Measurements from ENCODE around the gene ARHGEF6. TPM values are rescaled to one million over a fixed set of nuclear protein-coding genes. Genes with fewer than 3 reads are reported as not detected.

The ARHGEF6 gene
- total RNA-seq, 2 experiments from 2014 or later: 50.8 to 64.5 TPM

GRCh38 chrX:136738049-136738729 is 42.5 kb downstream of the ARHGEF6 start:
- Histone ChIP-seq H4K20me1 (ENCODE audit: insufficient read depth, low read length) (no peaks in the 10 kb centered on the region), H3K79me2 (ENCODE audit: insufficient read depth, low read depth, low read length) (no peaks in the 10 kb centered on the region), H3K9me3 (ENCODE audit: low read length) (no peaks in the 10 kb centered on the region), H3K4me2 (ENCODE audit: low read length) (no peak overlapping the region), H3K4me3 (ENCODE audit: low read depth, low read length, poor library complexity, severe bottlenecking) (no peak overlapping the region), H3K27ac (ENCODE audit: low read depth, low read length, poor library complexity, severe bottlenecking) (no peak overlapping the region), H2AFZ (ENCODE audit: low read length) (no peak overlapping the region), H3K4me1 (ENCODE audit: insufficient read depth, low read length, poor library complexity, severe bottlenecking) (peaks cover 16% of the 10 kb centered on the region), H3K9me2 (ENCODE audit: insufficient read depth, low read length) (no peaks in the 10 kb centered on the region), H3K36me3 (ENCODE audit: insufficient read depth, low read length) (peaks cover 56% of the 10 kb centered on the region)
- no peak for DNase-seq (ENCODE audit: low spot score)
- BruUV-seq (replicated peaks): no TSS peak
- intact Hi-C loops (cut with micrococcal nuclease; ENCODE audit: unreplicated experiment): no loop called here
- TF ChIP-seq EZH2phosphoT487 (IDR thresholded peaks at IDR 0.05; ENCODE audit: borderline replicate concordance, low read depth, low read length) (no peak), CTCF (conservative IDR thresholded peaks at IDR 0.05; ENCODE audit: low read length) (no peak)
- ChIA-PET POLR2A (interaction anchor here (1.0 kb wide), 1 partner anchor 9 kb away, joined by 4 read pairs; no protein-coding TSS in a partner anchor), CTCF (ENCODE audit: unreplicated experiment) (no interaction called here)

GRCh38 chrX:136736690-136737089 is 44.0 kb downstream of the ARHGEF6 start:
- TF ChIP-seq EZH2phosphoT487 (IDR thresholded peaks at IDR 0.05; ENCODE audit: borderline replicate concordance, low read depth, low read length) (no peak), CTCF (conservative IDR thresholded peaks at IDR 0.05; ENCODE audit: low read length) (no peak)
- no peak for DNase-seq (ENCODE audit: low spot score)
- no peaks in the 10 kb centered on the region for H3K79me2 ChIP-seq (ENCODE audit: insufficient read depth, low read depth, low read length)
- no peaks in the 10 kb centered on the region for H3K9me3 ChIP-seq (ENCODE audit: low read length)
- no peak overlapping the region for H3K27ac ChIP-seq (ENCODE audit: low read depth, low read length, poor library complexity, severe bottlenecking)
- ChIA-PET POLR2A (no interaction called here), CTCF (ENCODE audit: unreplicated experiment) (interaction anchor here (1.4 kb wide), 1 partner anchor 10 kb away, joined by 3 read pairs; no protein-coding TSS in a partner anchor)
- H3K4me1 ChIP-seq (ENCODE audit: insufficient read depth, low read length, poor library complexity, severe bottlenecking): peaks cover 16% of the 10 kb centered on the region
- no peak overlapping the region for H3K4me3 ChIP-seq (ENCODE audit: low read depth, low read length, poor library complexity, severe bottlenecking)
- no peak overlapping the region for H2AFZ ChIP-seq (ENCODE audit: low read length)
- BruUV-seq (replicated peaks): no TSS peak
- peaks cover 53% of the 10 kb centered on the region for H3K36me3 ChIP-seq (ENCODE audit: insufficient read depth, low read length)
- intact Hi-C loops (cut with micrococcal nuclease; ENCODE audit: unreplicated experiment): no loop called here
- H3K4me2 ChIP-seq (ENCODE audit: low read length): no peak overlapping the region
- no peaks in the 10 kb centered on the region for H4K20me1 ChIP-seq (ENCODE audit: insufficient read depth, low read length)
- H3K9me2 ChIP-seq (ENCODE audit: insufficient read depth, low read length): no peaks in the 10 kb centered on the region

GRCh38 chrX:136735601-136736000 is 45.1 kb downstream of the ARHGEF6 start:
- no TSS peak for BruUV-seq (replicated peaks)

More at GRCh38 chrX:136735601-136736000, 45.1 kb downstream of the ARHGEF6 start:
- Histone ChIP-seq H3K36me3 (ENCODE audit: insufficient read depth, low read length) (peaks cover 53% of the 10 kb centered on the region), H3K27ac (ENCODE audit: low read depth, low read length, poor library complexity, severe bottlenecking) (no peak overlapping the region), H3K4me2 (ENCODE audit: low read length) (peak overlapping the region; percentile 59), H4K20me1 (ENCODE audit: insufficient read depth, low read length) (no peaks in the 10 kb centered on the region), H3K4me1 (ENCODE audit: insufficient read depth, low read length, poor library complexity, severe bottlenecking) (peaks cover 16% of the 10 kb centered on the region), H3K9me3 (ENCODE audit: low read length) (no peaks in the 10 kb centered on the region), H3K9me2 (ENCODE audit: insufficient read depth, low read length) (no peaks in the 10 kb centered on the region), H3K79me2 (ENCODE audit: insufficient read depth, low read depth, low read length) (no peaks in the 10 kb centered on the region), H2AFZ (ENCODE audit: low read length) (no peak overlapping the region), H3K4me3 (ENCODE audit: low read depth, low read length, poor library complexity, severe bottlenecking) (peak overlapping the region; percentile 36)
- intact Hi-C loops (cut with micrococcal nuclease; ENCODE audit: unreplicated experiment): no loop called here
- no peak for TF ChIP-seq CTCF (conservative IDR thresholded peaks at IDR 0.05; ENCODE audit: low read length)
- no peak for TF ChIP-seq EZH2phosphoT487 (IDR thresholded peaks at IDR 0.05; ENCODE audit: borderline replicate concordance, low read depth, low read length)
- peak; percentile 15 for DNase-seq (ENCODE audit: low spot score)
- ChIA-PET CTCF (ENCODE audit: unreplicated experiment) (interaction anchor here (1.4 kb wide), 1 partner anchor 11 kb away, joined by 3 read pairs; no protein-coding TSS in a partner anchor), POLR2A (no interaction called here)
